GM12878 (cell line): ENCODE results near the gene CNR2. TPM values are rescaled to one million over a fixed set of nuclear protein-coding genes. Genes with fewer than 3 reads are reported as not detected.
"Not testable (repeated sequence)": the region's sequence is repeated elsewhere in the genome, so short reads cannot be mapped to it uniquely, and the experiment has no call there.

Experiments
- ATAC-seq: fragments of 200-7000 bp; cut with Tn5 transposase; 3 replicates; pipeline ENCODE4 v1.9.1; 2020; ENCODE audit warnings: mild to moderate bottlenecking, moderate library complexity
- BruUV-seq: library from RNA; stranded (reverse); fragments of 400-500 nt; replicated peaks from 2 replicates; lab custom pipeline; 2021; lab: Mats Ljungman, UMichigan
- CTCF ChIA-PET: fragments of 300-600 bp; sonication (Branson Sonifier 250); formaldehyde crosslinking; extraction: SDS; loops from one replicate; lab custom pipeline; 2021; ENCODE audit warnings: inconsistent platforms; lab: Yijun Ruan, JAX
- POLR2A ChIA-PET: fragments of 350-600 bp; formaldehyde crosslinking; extraction: SDS; loops from one replicate; lab custom pipeline; 2021; ENCODE audit warnings: inconsistent platforms; lab: Charles Lee
- RAD21 ChIA-PET: fragments of 300-600 bp; sonication (Branson Sonifier 250); formaldehyde crosslinking; loops from one replicate; lab custom pipeline; 2023; ENCODE audit warnings: antibody characterized with exemption; ENCODE audit not compliant: unreplicated experiment; lab: Charles Lee
- SMC1A ChIA-PET: fragments of 300-600 bp; sonication (Branson Sonifier 250); formaldehyde crosslinking; loops from one replicate; lab custom pipeline; 2023; ENCODE audit not compliant: unreplicated experiment, uncharacterized antibody; lab: Charles Lee
- DNase-seq: peaks from one replicate; pipeline ENCODE4 v3.0.0-alpha.2; 2011; ENCODE audit warnings: low read depth, low spot score
- FAIRE-seq: peaks from 3 replicates; lab custom pipeline; 2011; peaks lifted over from hg19 to GRCh38; lab: Jason Lieb, UNC
- H2AFZ ChIP-seq: 2 replicates; pipeline ENCODE4 v1.6.0; 2011; ENCODE audit warnings: low read depth, low read length, control low read depth; ENCODE audit not compliant: control insufficient read depth
- H3K27ac ChIP-seq: 2 replicates; pipeline ENCODE4 v1.5.1; 2011; ENCODE audit warnings: control low read depth; ENCODE audit not compliant: control insufficient read depth, insufficient read depth
- H3K27me3 ChIP-seq, 2 experiments: replicated peaks in 1 of 2; 2 replicates each; pipeline versions ENCODE4 v1.6.0 to v1.6.1; 2011; ENCODE audit warnings: low read length in 1 of 2; ENCODE audit not compliant: control insufficient read depth in 2 of 2, insufficient read depth in 2 of 2
- H3K36me3 ChIP-seq, 2 experiments: 2 replicates each; pipeline ENCODE4 v1.5.1; 2011; ENCODE audit warnings: low read length in 1 of 2; ENCODE audit not compliant: control insufficient read depth in 2 of 2, insufficient read depth in 2 of 2
- H3K4me1 ChIP-seq: 2 replicates; pipeline ENCODE4 v1.6.1; 2011; ENCODE audit warnings: mild to moderate bottlenecking, low read length, moderate library complexity, mixed read lengths; ENCODE audit not compliant: control insufficient read depth, insufficient read depth
- H3K4me2 ChIP-seq: 2 replicates; pipeline ENCODE4 v1.6.0; 2011; ENCODE audit warnings: control low read depth; ENCODE audit not compliant: control insufficient read depth, insufficient read depth
- H3K4me3 ChIP-seq: fragments of 200-600 bp; sonication (generic); 2 replicates; pipeline ENCODE4 v1.5.1; 2016
- H3K79me2 ChIP-seq: 2 replicates; pipeline ENCODE4 v1.6.0; 2011; ENCODE audit warnings: low read length; ENCODE audit not compliant: control insufficient read depth, insufficient read depth
- H3K9ac ChIP-seq: 2 replicates; pipeline ENCODE4 v1.8.0; 2011; ENCODE audit warnings: low read length, control low read depth, mixed read lengths; ENCODE audit not compliant: control insufficient read depth, insufficient read depth
- H3K9me3 ChIP-seq: replicated peaks from 3 replicates; pipeline ENCODE4 v1.5.1; 2011; ENCODE audit warnings: mild to moderate bottlenecking, low read length; ENCODE audit not compliant: control insufficient read depth, insufficient read depth
- H4K20me1 ChIP-seq: 2 replicates; pipeline ENCODE4 v1.6.0; 2011; ENCODE audit not compliant: control insufficient read depth, insufficient read depth
- ETV6 ChIP-seq, 2 experiments: fragments of 450-650 bp in 1 of 2; IDR thresholded peaks in 1 of 2; conservative IDR thresholded peaks in 1 of 2; 2 replicates each; pipeline ENCODE4 v1.6.1; 2014; ENCODE audit warnings: antibody characterized with exemption in 1 of 2, borderline replicate concordance in 1 of 2, low read depth in 1 of 2, mild to moderate bottlenecking in 1 of 2, moderate library complexity in 1 of 2
- POLR2A ChIP-seq: IDR thresholded peaks from 2 replicates; pipeline ENCODE4 v1.6.1; 2011; ENCODE audit warnings: low read depth, mild to moderate bottlenecking, low read length
- REST ChIP-seq: IDR thresholded peaks from 2 replicates; pipeline ENCODE4 v1.6.1; 2012; ENCODE audit warnings: mild to moderate bottlenecking, low read depth, low read length
- SMC3 ChIP-seq: IDR thresholded peaks from 2 replicates; pipeline ENCODE4 v1.6.1; 2011; ENCODE audit warnings: low read length, improper control_type of control experiment, borderline replicate concordance
- SPI1 ChIP-seq: IDR thresholded peaks from 2 replicates; pipeline ENCODE4 v1.6.1; 2011; ENCODE audit warnings: low read depth, mild to moderate bottlenecking, low read length, moderate library complexity, borderline replicate concordance; ENCODE audit not compliant: insufficient read depth
- SREBF2 ChIP-seq: IDR thresholded peaks from 2 replicates; pipeline ENCODE4 v1.6.1; 2012; ENCODE audit warnings: mild to moderate bottlenecking, low read length
- SUPT20H ChIP-seq: IDR thresholded peaks from 2 replicates; pipeline ENCODE4 v1.6.1; 2011; ENCODE audit warnings: low read depth, mild to moderate bottlenecking, low read length, moderate library complexity, borderline replicate concordance; ENCODE audit not compliant: control insufficient read depth
- WGBS: methylation state at CpG from one replicate; pipeline ENCODE4 v1.1.6; 2016; ENCODE audit warnings: low lambda C conversion rate; ENCODE audit not compliant: insufficient replicate concordance, insufficient coverage; ENCODE audit errors: missing lambda C conversion rate; 5-methylcytosine and 5-hydroxymethylcytosine counted together
- in situ Hi-C: fragments of 300-500 bp; cut with MboI; formaldehyde crosslinking; loops from 9 replicates; pipeline ENCODE4 v1.14.3; 2018; ENCODE audit warnings: mixed read lengths
- intact Hi-C: fragments of 100-400 bp; cut with micrococcal nuclease; formaldehyde crosslinking; loops from one replicate; pipeline ENCODE4 v1.14.2; 2022; ENCODE audit not compliant: unreplicated experiment
- polyA plus RNA-seq, 11 experiments: library from polyadenylated mRNA; depleted of rRNA in 4 of 11; unstranded in 6 of 11; stranded (reverse) in 5 of 11; fragments of >200 nt; fragmentation: Nextera tagmentation in 4 of 11; fragmentation: Illumina TruSeq in 1 of 11; extraction: Ambion mirVana in 4 of 11; extraction: Trizol in 1 of 11; gene quantifications; 1 replicate in 1 of 11; 2 replicates in 10 of 11; pipeline versions ENCODE4 v1.2.1 to v1.2.3, GENCODE V29; 2011 to 2016; ENCODE audit warnings: inconsistent platforms in 2 of 11, missing spikeins in 2 of 11, low read depth in 1 of 11
- total RNA-seq, 4 experiments: library from RNA; depleted of rRNA in 3 of 4; stranded (reverse); fragments of >200 nt in 3 of 4; fragmentation: Illumina TruSeq in 1 of 4; extraction: Trizol in 1 of 4; gene quantifications; 2 replicates each; pipeline versions ENCODE4 v1.2.1 to v1.2.3, GENCODE V29; 2013 to 2021

CNR2 gene
- total and polyA plus RNA-seq, 10 of the 15 experiments (the other 5 are each of a cell fraction or from before 2014, with no cell fraction given) = 0.46 to 19.8 (median 12.2) TPM

DNA sequence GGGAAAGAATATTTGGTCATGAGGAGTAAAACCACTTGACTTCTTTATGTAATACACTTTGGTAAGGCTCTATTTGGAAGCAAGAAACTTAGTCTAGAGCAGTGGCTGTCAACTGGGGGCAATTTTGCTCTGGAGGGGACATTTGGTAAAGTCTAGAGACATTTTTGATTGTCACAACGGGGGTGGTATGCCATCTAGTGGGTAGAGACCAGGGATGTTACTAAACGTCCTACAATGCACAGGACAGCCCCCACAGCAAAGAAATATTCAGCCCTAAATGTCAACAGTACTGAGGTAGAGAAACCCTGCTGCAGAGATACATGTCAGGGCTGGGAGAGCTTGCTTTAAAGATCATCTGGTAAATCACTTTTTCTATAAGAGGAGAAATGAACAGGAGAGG, 58.6 kb downstream of the CNR2 start (continued):
- no peak for TF ChIP-seq ETV6 (conservative IDR thresholded peaks at IDR 0.05 in 1 of 2, IDR thresholded peaks at IDR 0.05 in 1 of 2; ENCODE audit: borderline replicate concordance in 1 of 2, low read depth in 1 of 2)
- no peak for TF ChIP-seq POLR2A
- no peak for TF ChIP-seq SUPT20H
- no peak for TF ChIP-seq SPI1
- peak; percentile 37; the same call in 1 of the 2 replicates for TF ChIP-seq SMC3
- no peak for TF ChIP-seq REST
- no peak for TF ChIP-seq SREBF2

- H3K27me3 ChIP-seq, ATAC-seq, H4K20me1 ChIP-seq, DNase-seq, FAIRE-seq, H3K36me3 ChIP-seq, H3K9me3 ChIP-seq, H3K27ac ChIP-seq, H3K4me2 ChIP-seq, in situ Hi-C loops, H3K4me1 ChIP-seq, CTCF ChIA-PET, BruUV-seq, POLR2A ChIA-PET, SMC1A ChIA-PET, H3K9ac ChIP-seq, RAD21 ChIA-PET, H2AFZ ChIP-seq, H3K4me3 ChIP-seq, H3K79me2 ChIP-seq: not testable (repeated sequence)
- intact Hi-C loops = loop anchor here (5.0 kb wide), 1 partner anchor 171 kb away; no protein-coding TSS in a partner anchor
- no CpG with 5 or more reads among the region's 34 CpGs for WGBS
Observed at GRCh38 chr1:23853124-23853523, 60.0 kb downstream of the CNR2 start.

DNA sequence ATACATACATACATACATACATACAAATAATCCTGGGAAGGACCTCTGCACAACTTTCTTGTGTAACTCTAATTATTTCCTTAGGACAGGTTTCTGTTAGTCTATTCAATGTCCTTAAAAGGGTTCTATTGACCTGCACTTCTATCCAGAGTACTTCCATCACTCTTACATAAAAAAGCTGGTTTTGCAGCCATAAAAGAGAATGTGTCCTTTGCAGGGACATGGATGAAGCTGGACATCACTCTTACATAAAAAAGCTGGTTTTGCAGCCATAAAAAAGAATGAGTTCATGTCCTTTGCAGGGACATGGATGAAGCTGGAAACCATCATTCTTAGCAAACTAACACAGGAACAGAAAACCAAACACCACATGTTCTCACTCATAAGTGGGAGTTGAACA, 61.8 kb downstream of the CNR2 start:
- intact Hi-C loops = loop anchor here (5.0 kb wide), 1 partner anchor 169 kb away; no protein-coding TSS in a partner anchor
- not testable (repeated sequence) for FAIRE-seq

More for the DNA sequence above, 61.8 kb downstream of the CNR2 start:
- ChIA-PET RAD21 (interaction anchor here (0.6 kb wide), 1 partner anchor 353 kb away, joined by 3 read pairs; no protein-coding TSS in a partner anchor), SMC1A (interaction anchor here (1.4 kb wide), 1 partner anchor 42 kb away, joined by 3 read pairs; no protein-coding TSS in a partner anchor), CTCF (interaction anchor here (1.1 to 1.2 kb wide), 2 partner anchors 12 to 40 kb away, joined by 3 to 4 read pairs; no protein-coding TSS in a partner anchor)
- H4K20me1 ChIP-seq, ATAC-seq, H3K27me3 ChIP-seq, H3K4me1 ChIP-seq, H3K9ac ChIP-seq, DNase-seq, BruUV-seq, H3K36me3 ChIP-seq, H3K9me3 ChIP-seq, H2AFZ ChIP-seq, H3K79me2 ChIP-seq, H3K4me3 ChIP-seq, POLR2A ChIA-PET, in situ Hi-C loops, H3K4me2 ChIP-seq, H3K27ac ChIP-seq: not testable (repeated sequence)
